Activated gamma-delta T cell treated with anti-CD3 and anti-CD28 coated beads, Interleukin-2, amount 50 U/mL, for 16 hours (primary cell): Measurements from ENCODE around the gene SULT1C3.

Experiments
- DNase-seq: peaks from one replicate; pipeline ENCODE4 v3.0.0-alpha.2; 2020; ENCODE audit warnings: low read depth

Gene SULT1C3

GRCh38 chr2:108304975-108305374 lies 65.2 kb downstream of the SULT1C3 start:
- no peak for DNase-seq

DNA sequence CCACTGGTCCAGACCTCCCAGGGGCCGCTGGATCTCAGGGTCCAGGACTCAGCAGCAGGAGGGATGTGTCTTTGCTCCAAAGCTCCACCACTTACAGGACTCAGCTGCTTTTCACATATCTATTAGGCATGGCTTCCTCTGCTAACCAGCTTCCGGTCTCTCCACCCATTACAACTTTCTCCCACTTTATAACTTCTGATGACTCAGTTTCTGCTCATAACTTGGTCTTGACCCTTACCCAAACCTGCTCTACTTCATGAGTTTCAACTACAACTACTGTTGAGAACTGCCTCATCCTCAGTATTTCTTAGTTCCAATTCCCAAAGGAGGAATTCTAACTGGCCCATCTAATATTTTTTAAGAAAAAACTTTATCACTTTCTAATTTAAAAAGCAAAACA lies 66.1 kb downstream of the SULT1C3 start:
- no peak for DNase-seq

- no peak for DNase-seq
Observed at GRCh38 chr2:108309903-108310302, 70.1 kb downstream of the SULT1C3 start.
